ENCODE measurements around the gene CUL1.
"Not testable (repeated sequence)": the region's sequence is repeated elsewhere in the genome, so short reads cannot be mapped to it uniquely, and the experiment has no call there.

CUL1 gene

DNA sequence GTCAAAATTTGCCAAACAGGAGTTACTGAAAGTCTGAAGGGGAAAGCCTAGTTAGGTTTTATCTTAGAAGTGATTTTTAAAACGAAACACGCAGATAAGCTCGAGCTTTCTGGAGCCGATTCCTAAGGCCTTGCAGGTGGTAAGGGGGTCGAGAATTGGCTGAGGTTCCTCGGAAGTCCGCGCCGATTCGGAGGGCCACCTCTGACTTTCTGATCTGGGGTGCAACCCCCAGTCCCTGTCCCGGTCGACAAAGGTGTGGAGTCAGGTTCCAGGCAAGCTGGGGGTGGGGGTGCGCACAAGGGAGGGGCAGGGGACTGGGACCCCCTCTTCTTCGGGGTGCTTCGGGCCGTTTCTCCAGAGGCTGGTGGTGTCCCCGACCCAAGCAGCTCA is 701 bp upstream of the CUL1 start:
- DNase-seq: no peak

DNA sequence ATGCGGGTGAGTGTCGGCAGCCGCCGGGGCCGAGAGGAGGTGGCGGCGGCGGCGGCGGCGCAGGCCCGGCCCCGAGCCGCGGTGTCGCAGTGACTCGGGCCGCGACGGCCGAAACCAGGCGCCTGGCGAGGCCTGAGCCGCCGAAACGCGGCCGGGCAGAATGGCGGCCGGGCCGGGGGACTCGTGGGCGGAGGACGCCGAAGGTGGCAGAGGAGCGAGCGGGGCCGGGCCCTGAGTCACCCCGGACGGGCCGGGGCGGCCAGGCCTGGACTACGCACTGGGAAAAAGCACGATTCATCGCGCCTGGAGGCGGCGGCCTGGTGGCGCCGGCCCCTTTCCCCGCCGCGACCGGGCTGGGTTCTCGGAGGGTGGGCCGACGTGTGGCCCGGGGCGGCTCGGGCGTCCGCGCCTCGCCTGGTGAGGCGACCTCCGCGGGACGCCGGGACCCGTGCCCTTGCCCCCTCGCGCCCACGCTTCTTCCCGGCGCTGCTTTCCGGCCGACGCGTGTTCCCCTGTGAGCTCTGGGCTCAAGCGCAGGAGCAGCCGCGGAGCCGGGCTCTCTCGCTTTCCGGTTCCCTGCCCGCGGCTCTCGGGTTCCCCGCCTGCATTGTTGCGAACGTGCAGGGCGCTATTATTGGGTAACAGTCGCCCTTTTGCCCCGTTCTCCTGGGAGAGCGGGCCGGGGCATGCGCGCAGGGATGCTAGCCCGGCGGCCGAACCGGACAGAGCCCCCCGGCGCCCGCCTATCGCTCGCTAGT is 500 bp downstream of the CUL1 start:
- peak; percentile 81 for DNase-seq

DNA sequence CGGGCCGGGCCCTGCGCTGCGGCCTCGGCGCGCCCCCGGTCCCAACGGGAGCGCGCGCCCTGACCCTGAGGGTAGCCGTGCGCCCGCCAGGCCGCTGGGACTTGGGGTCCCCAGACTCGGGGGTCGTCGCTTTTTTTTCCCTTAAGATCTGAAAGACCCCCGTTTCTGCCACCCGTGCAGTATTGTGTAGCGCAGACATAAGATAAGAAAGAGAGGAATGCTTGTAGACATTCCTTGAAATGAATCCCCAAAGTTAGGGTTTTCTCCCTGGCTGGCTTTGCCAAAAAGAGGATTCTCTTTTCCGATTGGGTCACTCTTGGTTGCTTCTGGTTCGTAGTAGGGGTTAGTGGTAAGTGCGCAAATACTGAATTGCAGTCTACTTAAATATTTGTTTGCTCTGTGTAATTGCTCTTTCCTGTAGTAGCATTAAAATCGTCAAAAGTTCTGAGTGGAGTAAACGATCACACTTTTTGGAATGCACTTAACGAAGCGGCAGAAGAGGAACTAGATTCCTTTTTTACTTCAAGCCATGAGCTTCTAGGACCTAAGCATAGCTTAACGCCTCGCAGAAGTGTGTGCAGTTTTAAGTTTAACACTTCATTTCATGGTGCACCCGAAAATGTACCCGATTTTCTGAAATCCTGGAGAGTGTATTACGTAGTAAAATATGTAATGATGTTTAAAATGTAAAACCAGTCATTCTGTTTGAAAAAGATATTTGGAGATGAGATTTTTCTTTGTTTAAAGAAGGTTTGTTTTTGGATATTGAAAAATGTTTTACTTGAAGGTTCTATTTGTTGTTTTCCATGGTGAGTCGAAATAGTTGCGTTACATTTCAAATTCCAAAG is 1.3 kb downstream of the CUL1 start:
- peak; percentile 35 for DNase-seq

DNA sequence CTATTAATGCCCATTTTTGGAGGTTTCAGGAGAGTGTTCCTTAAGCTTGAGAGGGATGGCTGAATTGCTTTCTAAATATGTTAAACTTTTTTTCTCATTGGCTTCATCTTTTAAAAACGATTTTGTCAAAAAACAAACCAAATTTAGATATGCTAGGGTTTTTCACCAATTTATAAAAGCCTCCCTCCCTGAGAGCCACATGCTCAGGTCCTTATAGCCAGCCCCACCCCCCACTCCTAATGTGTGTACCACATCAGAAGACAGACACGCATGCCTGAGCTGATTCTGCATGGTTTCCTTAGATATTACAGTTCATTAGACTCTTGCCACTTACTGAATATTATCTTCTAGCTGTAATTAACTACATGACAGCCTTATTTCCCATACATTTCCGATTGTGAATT is 2.0 kb downstream of the CUL1 start:
- DNase-seq: peak; percentile 36

DNA sequence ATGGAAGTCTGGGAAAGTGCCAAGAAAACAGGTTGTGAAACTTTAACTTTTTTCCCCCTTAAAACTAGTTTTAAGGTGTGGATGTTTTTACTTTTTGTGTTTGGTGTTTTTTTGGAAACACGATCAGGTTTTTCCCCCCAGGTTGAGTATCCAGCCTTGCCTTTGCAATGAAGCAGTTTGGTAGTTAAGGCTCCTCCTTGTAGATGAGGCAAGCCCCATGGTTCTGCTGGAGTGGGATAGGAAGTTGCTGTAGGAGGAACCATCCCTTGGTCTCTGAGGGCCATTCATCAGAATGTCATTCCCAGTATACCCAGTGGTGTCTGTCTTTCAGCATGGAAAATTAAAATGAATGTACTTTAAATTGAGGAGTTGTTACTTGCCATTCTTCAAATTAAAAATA is 2.7 kb downstream of the CUL1 start:
- peak; percentile 63 for DNase-seq

DNA sequence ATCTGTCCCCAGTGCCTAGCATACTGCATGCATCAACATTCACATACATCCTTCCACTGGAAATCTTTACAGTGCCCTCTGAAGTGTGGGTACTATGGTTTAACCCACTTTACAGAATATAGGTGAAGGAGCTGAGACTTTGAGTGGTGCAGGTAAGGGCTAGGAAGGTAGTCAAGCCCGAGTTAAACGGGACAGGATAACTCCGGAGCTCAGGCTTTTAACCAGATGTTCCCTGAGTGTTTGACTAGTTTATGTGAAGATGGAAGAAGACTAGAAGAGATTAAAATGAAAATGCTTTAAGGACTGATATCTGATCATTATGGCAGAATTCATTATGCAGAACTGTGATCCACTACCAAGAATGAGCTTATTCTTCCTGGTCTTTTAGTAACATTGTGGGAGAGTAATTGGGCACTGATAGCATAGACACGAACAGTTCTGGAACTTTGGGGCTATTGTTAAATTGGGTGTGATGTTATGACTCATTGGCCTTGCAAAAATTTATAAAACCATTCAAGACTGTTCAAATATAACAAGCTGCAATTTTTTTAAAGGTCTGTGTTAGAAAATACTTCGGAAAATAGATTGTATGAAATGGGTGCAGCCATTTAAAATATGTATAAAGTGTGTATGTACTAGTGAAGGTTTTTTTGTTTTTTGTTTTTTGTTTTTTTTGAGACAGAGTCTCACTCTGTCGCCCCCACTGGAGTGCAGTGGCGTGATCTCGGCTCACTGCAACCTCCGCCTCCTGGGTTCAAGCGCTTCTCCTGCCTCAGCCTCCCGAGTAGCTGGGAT is 4.4 kb downstream of the CUL1 start:
- DNase-seq: no peak

DNA sequence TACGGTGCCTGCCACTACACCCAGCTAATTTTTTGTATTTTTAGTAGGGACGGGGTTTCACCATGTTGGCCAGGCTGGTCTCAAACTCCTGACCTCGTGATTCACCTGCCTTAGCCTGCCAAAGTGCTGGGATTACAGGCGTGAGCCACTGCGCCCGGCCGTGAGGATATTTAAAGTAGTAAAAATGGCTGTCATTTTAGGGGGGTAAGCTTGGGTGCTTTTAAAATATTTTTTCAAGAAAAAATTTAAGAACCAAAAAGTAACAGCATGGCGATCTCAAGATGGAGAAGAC is 4.9 kb downstream of the CUL1 start:
- DNase-seq: not testable (repeated sequence)

DNA sequence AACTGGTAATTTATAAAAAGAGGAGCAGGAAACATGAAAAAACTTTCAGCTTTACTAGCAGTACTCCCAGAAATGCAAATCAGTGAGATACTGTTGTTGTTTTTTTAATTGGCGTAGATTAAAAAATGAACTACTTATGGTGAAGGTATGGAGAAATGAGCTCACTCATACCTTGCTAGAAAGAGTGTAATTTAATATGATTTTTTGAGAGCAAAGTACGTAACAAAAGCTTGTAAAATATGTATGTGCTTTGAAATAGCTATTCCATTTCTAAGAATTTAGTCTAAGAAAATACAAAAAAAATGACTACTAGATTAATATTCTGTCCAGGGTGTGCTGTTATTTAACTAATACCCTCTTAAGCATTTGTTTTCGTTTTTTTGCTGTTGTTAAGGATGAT is 5.5 kb downstream of the CUL1 start:
- DNase-seq: no peak

DNA sequence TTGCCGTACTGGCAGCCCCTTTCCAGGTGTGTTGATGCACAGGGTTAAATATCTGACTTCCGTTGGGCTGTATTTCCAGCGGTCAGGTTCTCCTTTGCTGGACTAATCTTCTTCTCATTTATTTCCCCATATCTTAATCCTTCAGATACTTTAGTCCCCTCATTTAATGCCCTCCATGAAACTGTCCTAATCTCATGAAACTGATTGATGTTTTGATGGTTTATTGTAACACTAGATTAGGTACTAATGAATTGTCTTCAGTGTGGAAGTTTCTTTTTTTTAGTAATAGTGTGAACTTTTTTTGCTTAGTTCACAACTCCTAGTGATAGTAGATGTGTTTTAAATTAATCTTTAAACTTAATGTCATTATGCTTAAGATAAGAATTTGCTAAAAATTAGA is 6.3 kb downstream of the CUL1 start:
- no peak for DNase-seq

DNA sequence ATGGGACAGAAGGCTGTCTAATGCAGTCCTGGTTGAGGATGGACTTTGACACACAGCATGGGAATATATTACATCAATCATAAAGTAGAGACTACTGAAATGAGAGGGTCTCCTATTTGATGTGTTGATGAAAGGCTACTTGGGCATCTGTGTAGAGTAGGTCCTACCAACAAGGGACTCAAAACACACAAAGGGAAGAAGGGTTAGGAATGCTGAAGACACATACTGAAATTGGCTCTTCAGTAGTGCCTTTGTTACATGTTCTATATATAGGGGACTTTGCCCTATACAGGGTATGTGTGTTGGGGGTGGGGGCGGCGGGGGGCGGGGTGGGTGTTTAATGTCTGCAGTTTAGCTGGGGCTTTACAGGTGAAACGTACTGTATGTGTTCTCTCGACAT is 7.7 kb downstream of the CUL1 start:
- no peak for DNase-seq

DNA sequence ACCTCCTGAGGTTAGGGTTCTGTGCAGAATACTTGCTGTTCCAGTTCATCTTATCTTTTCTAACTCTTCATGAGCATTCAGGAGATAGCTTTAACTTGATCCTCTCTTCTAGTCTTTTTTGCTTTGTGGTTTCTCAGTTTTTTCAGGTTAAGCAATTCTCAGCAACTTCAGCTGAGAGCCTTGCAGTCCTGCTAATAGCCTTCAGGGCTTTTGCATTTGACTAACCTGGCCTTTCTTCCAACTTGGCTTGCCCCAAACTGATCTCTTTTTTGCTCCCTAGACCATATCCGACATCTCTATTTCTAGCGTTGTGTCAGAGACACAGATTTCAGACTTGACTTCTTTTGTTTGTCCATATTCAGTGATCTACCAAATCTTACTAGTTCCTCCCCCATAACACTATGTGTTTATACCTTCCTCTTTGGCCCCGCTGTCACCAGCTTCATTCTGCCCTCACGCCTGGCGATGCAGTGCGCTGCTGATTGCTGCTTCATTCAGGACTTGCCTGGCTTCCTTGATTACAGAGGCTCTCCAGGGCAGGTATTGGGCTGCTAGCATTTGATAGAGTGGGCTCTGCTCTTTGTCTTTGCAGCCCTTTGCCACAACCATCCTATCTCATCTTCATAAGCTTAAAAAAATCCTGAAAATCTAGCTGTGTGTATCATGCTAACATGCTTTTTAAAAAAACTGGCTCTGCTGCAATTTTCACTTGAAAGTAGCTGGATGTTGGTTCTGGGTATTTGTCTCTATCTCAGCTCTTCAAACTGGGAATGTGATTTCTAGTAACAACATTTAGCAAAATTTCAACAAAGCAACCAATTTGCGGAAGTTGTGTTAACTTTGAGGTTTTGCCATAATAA is 9.6 kb downstream of the CUL1 start:
- DNase-seq: no peak

DNA sequence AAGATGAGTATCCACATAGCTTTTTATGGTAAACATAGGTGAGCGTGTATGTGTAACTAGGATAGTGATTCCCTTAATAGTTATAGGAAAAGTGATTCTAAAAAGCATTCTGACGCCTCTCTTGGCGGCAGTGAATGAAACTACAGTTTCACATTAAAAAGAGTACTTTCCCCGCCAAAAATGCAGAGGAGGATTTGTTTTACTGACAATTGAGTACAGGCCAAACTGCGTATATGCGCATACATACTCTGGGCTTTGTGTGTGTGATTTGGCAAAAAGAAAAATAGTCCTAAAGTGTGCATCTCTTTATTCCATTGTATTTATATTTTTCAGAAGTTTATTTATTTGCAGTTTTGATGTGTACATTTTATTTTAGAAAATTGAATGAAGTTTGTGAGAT is 10.3 kb downstream of the CUL1 start:
- DNase-seq: no peak

DNA sequence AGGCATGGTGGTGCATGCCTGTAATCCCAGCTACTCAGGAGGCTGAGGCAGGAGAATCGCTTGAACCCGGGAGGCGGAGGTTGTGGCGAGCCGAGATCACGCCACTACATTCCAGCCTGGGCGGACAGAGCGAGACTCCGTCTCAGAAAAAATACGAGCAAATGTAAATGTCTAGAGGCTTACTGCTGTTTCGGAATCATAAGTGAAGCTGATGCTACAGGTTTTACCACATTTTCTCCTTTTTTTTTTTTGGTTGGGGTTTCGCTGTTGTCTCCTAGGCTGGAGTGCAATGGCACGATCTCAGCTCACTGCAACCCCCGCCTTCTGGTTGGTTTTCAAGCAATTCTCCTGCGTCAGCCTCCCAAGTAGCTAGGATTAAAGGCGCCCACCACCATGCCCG is 11.7 kb downstream of the CUL1 start:
- DNase-seq: not testable (repeated sequence)

DNA sequence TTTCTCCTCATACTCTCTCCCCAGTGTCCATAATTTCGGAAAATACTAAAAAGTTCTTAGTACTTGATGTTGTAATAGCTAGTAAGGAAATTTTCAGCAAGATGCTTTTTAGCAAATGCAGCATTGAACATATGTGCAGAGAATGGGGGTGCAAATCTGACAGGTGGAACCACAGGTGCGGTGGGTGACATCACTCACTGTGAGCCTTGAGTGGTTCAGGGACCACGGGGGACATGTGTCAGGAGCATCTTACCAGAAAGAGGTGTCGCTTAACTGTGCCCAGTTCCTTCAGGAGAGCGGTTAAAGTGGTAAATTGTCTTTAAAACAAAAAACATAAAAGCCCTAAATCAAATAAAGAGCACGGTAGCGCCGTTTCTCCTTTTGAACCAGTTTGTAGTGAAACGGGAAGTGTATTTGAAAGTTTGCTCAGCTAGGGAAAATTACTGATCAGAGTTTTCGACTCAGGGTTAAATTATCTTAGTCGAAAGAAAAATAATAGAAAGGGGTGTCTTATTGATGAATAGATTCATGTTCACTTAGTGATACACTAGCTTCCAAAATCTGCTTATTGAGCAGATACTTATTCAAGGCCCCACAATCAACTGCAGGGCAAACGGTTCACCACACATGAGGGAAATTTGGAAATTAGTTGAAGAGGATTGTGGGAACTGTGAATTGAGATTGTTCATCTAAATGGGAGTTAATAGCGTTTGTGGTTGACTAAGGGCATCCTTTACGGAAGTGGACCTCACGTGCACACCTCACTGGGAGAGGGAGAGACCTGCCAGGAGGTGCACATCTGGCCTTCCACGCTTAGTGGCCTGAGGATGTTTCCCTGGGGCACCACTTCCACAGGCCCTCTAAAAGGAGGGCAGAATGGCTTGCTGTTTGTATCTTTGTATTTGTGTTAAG is 12.7 kb downstream of the CUL1 start:
- DNase-seq: no peak

DNA sequence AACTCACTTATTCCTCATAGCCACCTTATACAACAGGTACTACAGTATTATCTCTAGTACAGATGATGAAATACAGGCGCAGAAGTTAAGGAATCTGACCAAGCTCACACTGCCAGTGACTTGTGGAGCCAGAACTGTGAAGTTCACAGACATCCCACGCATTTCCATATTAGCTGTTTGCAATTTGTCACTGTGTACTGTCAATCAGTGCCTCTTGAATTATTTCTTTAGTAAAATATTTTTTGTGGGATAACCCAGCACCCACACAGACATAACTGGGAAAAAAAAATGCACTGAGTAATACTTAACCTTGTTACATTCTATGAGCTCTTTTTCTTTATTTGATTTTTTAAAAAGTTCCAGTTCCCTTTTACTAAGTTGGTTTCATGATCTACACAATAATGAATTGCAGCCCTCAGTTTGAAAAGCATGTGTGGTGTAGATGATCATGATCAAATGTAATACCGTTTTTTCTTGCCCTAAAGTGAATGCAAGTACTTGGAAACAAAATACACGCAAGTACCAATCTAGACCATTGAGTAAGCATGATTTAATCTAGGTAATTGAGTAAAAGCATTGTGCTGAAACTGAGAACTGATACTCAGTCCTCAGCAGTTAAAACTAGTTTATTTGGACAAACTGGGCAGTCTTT is 14.1 kb downstream of the CUL1 start:
- DNase-seq: peak; percentile 51

DNA sequence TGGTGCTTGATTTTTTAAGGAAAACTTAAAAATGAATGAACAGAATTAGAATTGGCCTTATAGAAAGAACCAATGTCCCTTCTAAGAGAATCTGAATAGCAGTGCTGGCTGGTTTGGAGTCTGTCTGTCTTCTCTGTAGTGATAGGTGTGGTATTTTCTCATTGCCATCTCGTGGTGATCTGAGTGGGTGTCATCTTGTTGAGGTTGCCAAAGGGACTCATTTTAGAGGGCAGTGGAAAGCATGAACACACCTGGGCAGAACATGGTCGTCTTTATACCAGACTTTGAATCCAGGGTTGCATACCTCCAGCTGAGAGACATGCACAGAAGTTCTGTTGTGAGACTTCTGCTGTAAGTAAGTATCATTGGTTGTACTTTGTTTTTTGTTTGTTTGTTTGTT is 15.8 kb downstream of the CUL1 start:
- no peak for DNase-seq

DNA sequence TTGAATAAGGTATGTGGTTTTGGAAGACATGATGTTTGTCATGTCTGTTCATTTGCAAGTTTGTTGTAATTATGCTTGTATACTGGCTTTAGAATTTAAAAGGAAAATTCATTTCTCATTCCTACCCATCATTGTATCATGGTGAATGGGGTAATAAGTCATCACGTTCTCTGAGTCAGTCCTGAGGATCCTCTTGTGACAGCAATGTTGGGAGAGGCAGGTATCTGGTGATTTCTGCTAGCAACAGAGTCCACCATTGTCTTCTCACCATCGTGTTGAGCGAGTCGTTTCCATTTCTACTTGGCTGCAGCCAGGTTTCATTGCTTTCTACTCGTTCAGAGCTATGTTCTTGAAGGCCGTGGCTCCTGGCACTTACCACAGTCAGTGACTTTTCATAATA is 16.3 kb downstream of the CUL1 start:
- DNase-seq: no peak

DNA sequence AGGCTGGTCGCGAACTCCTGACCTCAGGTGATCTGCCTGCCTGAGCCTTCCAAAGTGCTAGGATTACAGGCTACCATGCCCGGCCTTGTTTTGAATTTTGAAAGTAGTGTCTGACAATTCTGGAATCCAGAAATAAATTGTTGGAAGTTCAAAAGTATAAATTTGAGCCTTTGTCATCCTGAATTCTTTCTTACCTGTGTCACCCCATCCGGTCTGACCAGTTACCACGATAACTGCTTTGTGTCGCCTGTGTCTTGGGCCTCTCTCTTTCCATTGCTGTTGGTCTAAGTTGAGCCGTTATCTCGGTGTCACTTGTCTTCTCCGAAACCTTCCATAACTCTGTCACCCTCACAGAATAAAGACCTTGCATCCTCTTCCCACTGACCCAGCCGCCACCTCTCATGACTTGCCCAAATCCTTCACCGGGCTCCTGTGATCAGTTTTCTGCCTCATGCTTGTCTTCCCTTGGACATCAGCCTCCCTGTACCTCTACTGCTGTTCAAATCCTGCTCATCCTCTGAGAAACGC is 18.6 kb downstream of the CUL1 start:
- DNase-seq: no peak

DNA sequence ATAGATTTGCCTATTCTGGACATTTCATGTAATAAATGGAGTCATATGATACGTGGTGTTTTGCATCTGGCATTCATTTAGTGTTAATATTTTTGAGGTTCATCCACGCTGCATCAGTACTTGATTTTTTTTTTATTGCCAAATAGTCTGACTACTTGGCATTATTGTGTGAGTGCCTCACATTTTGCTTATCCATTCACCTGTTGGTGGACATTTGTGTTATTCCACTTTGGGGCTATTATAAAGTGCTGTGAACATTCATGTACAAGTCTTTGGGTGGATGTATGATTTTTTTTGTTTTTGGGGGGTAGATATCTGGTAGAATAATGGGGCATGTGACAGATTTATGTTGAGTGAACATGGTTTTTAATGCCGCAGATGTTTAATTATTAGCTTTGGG is 19.7 kb downstream of the CUL1 start:
- DNase-seq: no peak

DNA sequence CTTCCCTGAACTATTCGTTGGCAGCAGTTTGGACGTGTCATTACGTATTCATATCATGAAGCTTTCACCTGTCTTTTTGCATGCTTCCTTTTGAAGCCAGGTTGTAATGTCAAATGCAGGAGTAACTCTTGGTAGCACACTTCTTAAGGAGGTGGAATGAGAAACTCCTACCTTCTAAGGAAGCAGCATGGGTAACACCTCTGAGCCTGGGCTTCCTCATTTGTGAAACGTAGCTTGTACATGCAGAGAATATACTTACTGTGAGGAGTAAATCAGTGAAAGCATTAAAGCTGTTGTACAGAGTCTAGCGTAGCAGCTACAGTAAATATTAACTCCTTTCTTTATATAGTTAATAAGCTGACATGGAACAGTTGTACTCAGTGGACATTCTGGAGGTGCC is 21.1 kb downstream of the CUL1 start:
- DNase-seq: no peak

DNA sequence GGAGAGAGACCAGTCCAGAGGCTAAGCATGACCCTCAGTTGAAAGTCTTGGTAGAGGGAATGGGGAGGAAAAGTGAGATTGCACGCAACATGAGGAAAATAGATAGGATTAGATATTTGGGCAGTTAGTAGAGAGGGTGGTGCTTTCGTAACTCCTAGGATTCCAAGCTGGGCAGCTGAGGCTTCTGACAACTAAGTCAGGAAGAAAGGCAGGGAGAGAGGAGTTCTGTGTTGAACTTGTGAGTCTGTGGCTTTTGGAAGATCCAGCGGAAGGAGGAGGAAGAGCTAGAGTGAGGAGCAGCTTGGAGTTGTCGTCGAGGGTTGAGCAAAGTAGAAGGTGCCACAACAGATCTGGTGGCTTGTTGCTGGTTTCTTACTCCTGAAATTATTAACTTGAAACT is 21.8 kb downstream of the CUL1 start:
- DNase-seq: no peak
